GM12892 (cell line): ENCODE data around the gene MAP6.
"Not testable (repeated sequence)": the region's sequence is repeated elsewhere in the genome, so short reads cannot be mapped to it uniquely, and the experiment has no call there.

Experiments
- DNase-seq: peaks from one replicate; pipeline ENCODE4 v3.0.0; 2011; ENCODE audit not compliant: insufficient read length
- FAIRE-seq: peaks from 2 replicates; lab custom pipeline; 2011; peaks lifted over from hg19 to GRCh38; lab: Jason Lieb, UNC
- POLR2A ChIP-seq: IDR thresholded peaks from 2 replicates; pipeline ENCODE4 v1.6.1; 2011; ENCODE audit warnings: low read depth, low read length, control low read depth
- POLR2AphosphoS5 ChIP-seq: IDR thresholded peaks from 2 replicates; pipeline ENCODE4 v1.6.1; 2011; ENCODE audit warnings: low read depth, low read length, control low read depth
- TAF1 ChIP-seq: IDR thresholded peaks from 2 replicates; pipeline ENCODE4 v1.6.1; 2011; ENCODE audit warnings: low read depth, mild to moderate bottlenecking, control low read depth, low read length, borderline replicate concordance

The MAP6 gene

GRCh38 chr11:75597636-75598035, 71.2 kb downstream of the MAP6 start:
- TF ChIP-seq TAF1 (no peak), POLR2AphosphoS5 (no peak), POLR2A (no peak)
- FAIRE-seq = peak; percentile 61
- no peak for DNase-seq

GRCh38 chr11:75596914-75597313, 71.9 kb downstream of the MAP6 start:
- FAIRE-seq = no peak
- TF ChIP-seq TAF1 (no peak), POLR2A (no peak), POLR2AphosphoS5 (no peak)
- DNase-seq = no peak

GRCh38 chr11:75595429-75595828, 73.4 kb downstream of the MAP6 start:
- TF ChIP-seq TAF1 = no peak
- TF ChIP-seq POLR2A = no peak
- TF ChIP-seq POLR2AphosphoS5 = no peak
- DNase-seq (no peak), FAIRE-seq (no peak)

GRCh38 chr11:75594211-75594610, 74.6 kb downstream of the MAP6 start:
- TF ChIP-seq POLR2A (no peak), TAF1 (no peak), POLR2AphosphoS5 (no peak)
- no peak for DNase-seq
- FAIRE-seq = no peak

GRCh38 chr11:75593286-75593915, 75.4 kb downstream of the MAP6 start:
- FAIRE-seq = no peak
- TF ChIP-seq POLR2A (no peak), POLR2AphosphoS5 (no peak), TAF1 (no peak)
- no peak for DNase-seq

GRCh38 chr11:75592715-75593114, 76.1 kb downstream of the MAP6 start:
- FAIRE-seq = no peak
- TF ChIP-seq POLR2A (no peak), POLR2AphosphoS5 (no peak), TAF1 (no peak)
- DNase-seq = no peak

- DNase-seq (no peak), FAIRE-seq (no peak)
Observed at GRCh38 chr11:75591966-75592365, 76.9 kb downstream of the MAP6 start.

GRCh38 chr11:75591371-75591770, 77.5 kb downstream of the MAP6 start:
- TF ChIP-seq TAF1 (no peak), POLR2A (no peak), POLR2AphosphoS5 (no peak)
- FAIRE-seq (no peak), DNase-seq (no peak)

More at GRCh38 chr11:75591966-75592365, 76.9 kb downstream of the MAP6 start:
- no peak for TF ChIP-seq TAF1
- TF ChIP-seq POLR2A = no peak
- no peak for TF ChIP-seq POLR2AphosphoS5

GRCh38 chr11:75589933-75590332, 78.9 kb downstream of the MAP6 start:
- FAIRE-seq = no peak
- TF ChIP-seq TAF1 = no peak
- TF ChIP-seq POLR2A = no peak
- no peak for TF ChIP-seq POLR2AphosphoS5
- no peak for DNase-seq

- no peak for TF ChIP-seq POLR2A
- no peak for TF ChIP-seq POLR2AphosphoS5
- no peak for TF ChIP-seq TAF1
- DNase-seq (no peak), FAIRE-seq (no peak)
Observed at GRCh38 chr11:75589051-75589450, 79.8 kb downstream of the MAP6 start.

GRCh38 chr11:75588051-75588481, 80.8 kb downstream of the MAP6 start:
- no peak for DNase-seq
- FAIRE-seq = no peak
- TF ChIP-seq POLR2A = no peak
- no peak for TF ChIP-seq POLR2AphosphoS5
- TF ChIP-seq TAF1 = no peak

- DNase-seq = no peak
- no peak for FAIRE-seq
Observed at GRCh38 chr11:75586395-75586794, 82.4 kb downstream of the MAP6 start.

GRCh38 chr11:75585293-75585670, 83.6 kb downstream of the MAP6 start:
- FAIRE-seq (no peak), DNase-seq (no peak)
- TF ChIP-seq POLR2A (no peak), POLR2AphosphoS5 (no peak), TAF1 (no peak)

More at GRCh38 chr11:75586395-75586794, 82.4 kb downstream of the MAP6 start:
- no peak for TF ChIP-seq POLR2A
- TF ChIP-seq TAF1 = no peak
- no peak for TF ChIP-seq POLR2AphosphoS5

GRCh38 chr11:75584659-75585292, 84.1 kb downstream of the MAP6 start:
- not testable (repeated sequence) for FAIRE-seq, DNase-seq
